Adipocyte (in vitro differentiated cells): ENCODE measurements around the gene COG1.

Experiments used
- DNase-seq: peaks from one replicate; pipeline ENCODE4 v3.0.0-alpha.2; 2015; ENCODE audit warnings: low read depth
- H3K27me3 ChIP-seq: replicated peaks from 2 replicates; pipeline ENCODE4 v1.7.0; 2013; ENCODE audit warnings: mild to moderate bottlenecking, low read length, moderate library complexity; ENCODE audit not compliant: control insufficient read depth, insufficient read depth
- H3K36me3 ChIP-seq: 2 replicates; pipeline ENCODE4 v1.7.0; 2013; ENCODE audit warnings: low read length, mild to moderate bottlenecking, moderate library complexity; ENCODE audit not compliant: control insufficient read depth, insufficient read depth, severe bottlenecking
- H3K4me1 ChIP-seq: 2 replicates; pipeline ENCODE4 v1.7.0; 2013; ENCODE audit warnings: mild to moderate bottlenecking, low read length, moderate library complexity; ENCODE audit not compliant: control insufficient read depth, insufficient read depth
- H3K4me3 ChIP-seq: 2 replicates; pipeline ENCODE4 v1.7.0; 2013; ENCODE audit warnings: mild to moderate bottlenecking, low read length, moderate library complexity
- H3K9ac ChIP-seq: 2 replicates; pipeline ENCODE4 v1.7.0; 2013; ENCODE audit warnings: mild to moderate bottlenecking, low read length, moderate library complexity
- H3K9me3 ChIP-seq: 2 replicates; pipeline ENCODE4 v1.7.0; 2013; ENCODE audit warnings: mild to moderate bottlenecking, low read length, moderate library complexity; ENCODE audit not compliant: control insufficient read depth

COG1 gene

DNA sequence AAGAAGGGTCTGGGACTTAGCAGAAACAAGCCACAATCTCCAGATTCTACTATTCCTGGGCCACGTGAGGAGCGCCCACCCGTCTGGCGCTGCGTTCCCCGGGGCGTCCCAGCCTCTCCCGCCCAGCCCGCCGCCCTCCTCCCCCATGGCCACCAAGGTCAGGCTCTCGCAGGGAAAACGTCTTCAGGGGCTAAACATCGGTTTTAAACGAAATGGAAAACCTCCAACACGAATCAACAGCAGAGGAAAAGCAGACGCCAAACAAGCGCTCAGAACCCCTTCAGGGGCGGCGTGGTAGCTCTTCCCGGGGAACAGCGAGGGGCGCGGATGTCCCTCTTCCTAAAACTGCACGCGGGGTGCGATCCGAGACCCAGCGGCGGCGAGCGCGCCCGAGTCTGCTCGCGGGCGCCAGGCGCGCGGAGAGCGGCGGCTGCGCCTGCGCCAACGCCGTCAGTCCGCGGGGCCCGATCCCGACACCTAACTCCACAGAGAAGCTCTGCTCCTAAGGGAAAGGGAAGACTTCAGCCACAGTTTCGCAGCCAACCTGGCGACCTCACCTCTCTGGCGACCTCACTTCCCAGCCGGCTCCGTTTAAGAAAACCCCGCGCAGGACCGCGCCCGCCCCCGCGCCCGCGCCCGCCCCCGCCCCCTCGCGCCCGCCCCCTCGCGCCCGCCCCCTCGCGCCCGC, 505 bp upstream of the COG1 start:
- Histone ChIP-seq H3K27me3 (no peaks in the 10 kb centered on the region), H3K4me3 (peak overlapping the region; percentile 85), H3K9me3 (no peaks in the 10 kb centered on the region), H3K9ac (peak overlapping the region; percentile 76), H3K4me1 (peaks cover 25% of the 10 kb centered on the region), H3K36me3 (peaks cover 8% of the 10 kb centered on the region)
- DNase-seq = peak; percentile 90

DNA sequence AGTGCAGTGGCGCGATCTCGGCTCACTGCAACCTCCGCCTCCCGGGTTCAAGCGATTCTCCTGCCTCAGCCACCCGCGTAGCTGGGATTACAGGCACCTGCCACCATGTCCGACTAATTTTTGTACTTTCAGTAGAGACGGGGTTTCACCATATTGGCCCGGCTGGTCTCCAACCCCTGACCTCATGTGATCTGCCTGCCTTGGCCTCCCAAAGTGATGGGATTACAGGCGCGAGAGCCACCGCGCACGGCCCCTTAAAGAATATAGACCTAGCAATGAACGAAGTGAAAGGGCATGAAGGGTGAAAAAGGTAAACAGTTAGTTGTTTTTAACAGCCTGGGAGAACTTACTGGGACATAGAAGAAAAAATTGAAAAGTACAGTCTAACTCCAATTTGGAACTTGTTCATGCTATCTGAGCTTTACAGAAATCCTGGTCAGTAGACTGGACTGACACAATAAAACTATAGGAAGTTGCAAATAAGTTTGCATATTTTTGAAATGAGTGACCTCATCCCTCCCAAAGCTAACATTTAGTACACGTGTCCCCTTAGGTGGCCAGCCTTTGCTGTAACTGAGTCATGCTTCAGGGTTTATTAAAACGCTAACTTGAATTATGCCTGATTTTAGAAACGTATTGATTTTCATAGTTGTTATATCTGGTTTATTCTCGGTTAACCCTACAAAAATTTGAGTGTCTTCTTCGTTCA, 1.8 kb downstream of the COG1 start:
- peaks cover 22% of the 10 kb centered on the region for H3K4me1 ChIP-seq
- H3K36me3 ChIP-seq = peaks cover 32% of the 10 kb centered on the region
- no peaks in the 10 kb centered on the region for H3K27me3 ChIP-seq
- peak; percentile 69 for DNase-seq
- peak overlapping the region; percentile 26 for H3K9ac ChIP-seq
- H3K9me3 ChIP-seq = no peaks in the 10 kb centered on the region
- H3K4me3 ChIP-seq = no peak overlapping the region

DNA sequence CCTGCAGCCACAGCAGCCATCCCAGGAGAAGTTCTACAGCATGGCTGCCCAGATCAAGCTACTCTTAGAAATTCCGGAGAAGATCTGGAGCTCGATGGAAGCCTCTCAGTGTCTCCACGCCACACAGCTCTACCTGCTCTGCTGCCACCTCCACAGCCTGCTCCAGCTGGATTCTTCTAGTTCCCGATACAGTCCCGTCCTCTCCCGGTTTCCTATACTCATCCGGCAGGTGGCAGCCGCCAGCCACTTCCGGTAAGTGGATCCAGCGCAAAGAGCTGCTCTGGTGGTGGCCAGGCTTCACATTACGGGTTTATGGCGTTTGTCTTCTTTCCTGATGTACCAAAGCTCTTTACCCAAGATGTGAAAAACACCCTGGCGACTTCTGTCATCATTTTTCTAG, 3.6 kb downstream of the COG1 start:
- Histone ChIP-seq H3K4me3 (no peak overlapping the region), H3K27me3 (no peaks in the 10 kb centered on the region), H3K9ac (no peak overlapping the region), H3K4me1 (peaks cover 22% of the 10 kb centered on the region), H3K9me3 (no peaks in the 10 kb centered on the region), H3K36me3 (peaks cover 50% of the 10 kb centered on the region)
- peak; percentile 43 for DNase-seq

DNA sequence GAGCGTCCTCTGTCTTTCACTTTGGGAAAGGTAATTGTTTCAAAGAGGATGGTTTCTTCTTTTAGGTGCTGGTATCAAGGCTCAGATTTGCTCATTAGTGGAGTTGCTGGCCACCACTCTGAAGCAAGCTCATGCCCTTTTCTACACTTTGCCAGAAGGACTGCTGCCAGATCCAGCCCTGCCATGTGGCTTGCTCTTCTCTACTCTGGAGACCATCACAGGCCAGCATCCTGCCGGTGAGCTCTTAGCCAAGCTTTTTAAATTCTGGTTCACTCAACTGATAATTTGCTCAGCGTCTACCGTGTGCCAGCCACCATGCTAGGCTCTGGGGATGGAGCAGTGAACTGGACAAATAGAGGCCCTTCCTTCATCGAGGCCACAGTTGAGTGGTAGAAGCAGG, 4.3 kb downstream of the COG1 start:
- Histone ChIP-seq H3K27me3 (no peaks in the 10 kb centered on the region), H3K36me3 (peaks cover 54% of the 10 kb centered on the region), H3K4me1 (peaks cover 17% of the 10 kb centered on the region), H3K4me3 (no peak overlapping the region), H3K9ac (no peak overlapping the region), H3K9me3 (no peaks in the 10 kb centered on the region)
- no peak for DNase-seq

DNA sequence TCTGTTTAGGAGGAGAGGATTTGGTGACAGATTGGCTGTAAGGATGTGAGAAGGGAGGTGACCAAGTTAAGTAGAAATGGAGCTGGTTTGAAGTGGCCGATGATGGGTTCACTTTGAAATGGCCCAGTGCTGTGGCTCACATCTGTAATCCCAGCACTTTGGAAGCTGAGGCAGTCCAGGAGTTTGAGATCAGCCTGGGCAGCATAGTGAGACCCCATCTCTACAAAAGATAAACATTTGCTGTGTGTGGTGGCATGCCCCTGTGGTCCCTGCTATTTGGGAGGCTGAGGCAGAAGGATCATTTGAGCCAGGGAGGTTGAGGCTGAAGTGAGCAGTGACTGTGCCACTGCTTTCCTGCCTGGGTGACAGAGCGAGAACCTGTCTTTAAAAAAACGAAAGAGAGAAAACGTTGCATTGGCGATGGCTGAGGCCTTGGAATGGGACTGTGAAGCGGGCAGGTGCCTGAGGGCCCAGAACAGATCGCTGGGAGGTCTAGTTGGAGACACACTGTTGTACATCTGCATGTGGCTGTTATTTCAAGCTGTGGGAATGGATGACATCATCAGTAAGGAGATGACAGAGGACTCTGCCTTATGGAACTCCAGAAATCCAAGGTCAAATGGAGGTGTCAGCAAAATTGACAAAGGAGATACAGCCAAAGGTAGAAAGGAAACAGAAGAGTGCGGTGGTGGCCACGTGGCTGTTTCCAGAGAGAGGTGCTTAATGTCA, 5.5 kb downstream of the COG1 start:
- no peak for DNase-seq
- H3K36me3 ChIP-seq = peaks cover 66% of the 10 kb centered on the region

DNA sequence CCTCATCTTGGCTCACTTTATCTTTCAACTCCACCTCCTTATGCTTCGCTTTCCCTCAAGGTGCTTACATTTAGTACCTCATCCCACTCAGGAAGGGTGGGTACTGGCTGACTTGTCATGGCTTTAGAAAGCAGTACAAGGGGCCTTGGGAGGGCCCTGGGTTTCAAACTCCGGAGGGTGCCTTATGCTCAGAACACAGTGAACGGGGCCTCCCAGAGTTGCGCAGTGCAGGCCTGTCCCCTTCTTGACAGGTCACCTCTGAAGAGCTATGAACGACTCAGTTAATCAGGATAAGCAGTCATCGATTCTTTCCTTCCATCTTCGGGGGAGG, 6.0 kb downstream of the COG1 start:
- Histone ChIP-seq H3K9me3 (no peaks in the 10 kb centered on the region), H3K36me3 (peaks cover 71% of the 10 kb centered on the region), H3K27me3 (no peaks in the 10 kb centered on the region), H3K4me3 (no peak overlapping the region), H3K4me1 (peaks cover 17% of the 10 kb centered on the region), H3K9ac (no peak overlapping the region)
- DNase-seq = no peak

More for the DNA sequence above, 5.5 kb downstream of the COG1 start:
- H3K27me3 ChIP-seq = no peaks in the 10 kb centered on the region
- peaks cover 19% of the 10 kb centered on the region for H3K4me1 ChIP-seq
- H3K9me3 ChIP-seq = no peaks in the 10 kb centered on the region
- no peak overlapping the region for H3K9ac ChIP-seq
- H3K4me3 ChIP-seq = no peak overlapping the region

DNA sequence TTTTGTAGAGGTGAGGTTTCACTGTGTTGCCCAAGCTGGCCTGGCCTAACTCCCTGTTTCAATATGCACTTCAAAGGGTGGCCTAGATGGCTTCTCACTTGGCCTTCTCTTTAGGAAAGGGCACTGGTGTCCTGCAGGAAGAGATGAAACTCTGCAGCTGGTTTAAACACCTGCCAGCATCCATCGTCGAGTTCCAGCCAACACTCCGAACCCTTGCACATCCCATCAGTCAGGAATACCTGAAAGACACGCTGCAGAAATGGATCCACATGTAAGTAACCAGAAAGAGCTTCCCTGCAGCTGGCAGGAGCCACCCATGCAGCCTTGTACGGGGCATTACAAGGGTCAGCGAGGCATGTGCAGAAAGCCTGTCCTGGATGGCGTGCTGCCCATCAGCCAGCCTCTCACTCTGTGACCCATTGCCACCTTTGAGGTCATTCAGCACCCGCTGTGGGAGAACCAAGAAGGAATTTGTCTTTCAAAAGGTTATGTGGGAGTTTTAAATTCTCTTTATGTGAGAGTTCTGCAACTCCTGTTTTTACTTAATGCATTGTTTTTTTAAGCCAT, 7.0 kb downstream of the COG1 start:
- no peak for DNase-seq
- H3K36me3 ChIP-seq = peaks cover 80% of the 10 kb centered on the region

DNA sequence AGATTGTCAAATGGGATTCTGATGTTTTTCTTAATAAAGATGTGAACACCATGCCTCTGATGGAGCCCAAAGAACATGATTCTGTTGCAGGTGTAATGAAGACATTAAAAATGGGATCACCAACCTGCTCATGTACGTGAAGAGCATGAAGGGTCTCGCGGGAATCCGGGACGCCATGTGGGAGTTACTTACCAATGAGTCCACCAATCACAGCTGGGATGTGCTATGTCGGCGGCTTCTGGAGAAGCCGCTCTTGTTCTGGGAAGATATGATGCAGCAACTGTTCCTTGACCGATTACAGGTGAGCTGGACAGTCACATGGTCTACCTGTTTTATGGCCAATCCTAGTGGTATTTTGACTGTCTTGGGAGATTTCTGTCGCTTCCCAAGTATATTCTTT, 7.6 kb downstream of the COG1 start:
- H3K27me3 ChIP-seq = no peaks in the 10 kb centered on the region
- H3K9me3 ChIP-seq = no peaks in the 10 kb centered on the region
- DNase-seq = no peak
- H3K9ac ChIP-seq = no peak overlapping the region
- peaks cover 11% of the 10 kb centered on the region for H3K4me1 ChIP-seq
- H3K4me3 ChIP-seq = no peak overlapping the region
- peaks cover 86% of the 10 kb centered on the region for H3K36me3 ChIP-seq

More for the DNA sequence above, 7.0 kb downstream of the COG1 start:
- Histone ChIP-seq H3K4me3 (no peak overlapping the region), H3K27me3 (no peaks in the 10 kb centered on the region), H3K4me1 (peaks cover 12% of the 10 kb centered on the region), H3K9ac (no peak overlapping the region), H3K9me3 (no peaks in the 10 kb centered on the region)

DNA sequence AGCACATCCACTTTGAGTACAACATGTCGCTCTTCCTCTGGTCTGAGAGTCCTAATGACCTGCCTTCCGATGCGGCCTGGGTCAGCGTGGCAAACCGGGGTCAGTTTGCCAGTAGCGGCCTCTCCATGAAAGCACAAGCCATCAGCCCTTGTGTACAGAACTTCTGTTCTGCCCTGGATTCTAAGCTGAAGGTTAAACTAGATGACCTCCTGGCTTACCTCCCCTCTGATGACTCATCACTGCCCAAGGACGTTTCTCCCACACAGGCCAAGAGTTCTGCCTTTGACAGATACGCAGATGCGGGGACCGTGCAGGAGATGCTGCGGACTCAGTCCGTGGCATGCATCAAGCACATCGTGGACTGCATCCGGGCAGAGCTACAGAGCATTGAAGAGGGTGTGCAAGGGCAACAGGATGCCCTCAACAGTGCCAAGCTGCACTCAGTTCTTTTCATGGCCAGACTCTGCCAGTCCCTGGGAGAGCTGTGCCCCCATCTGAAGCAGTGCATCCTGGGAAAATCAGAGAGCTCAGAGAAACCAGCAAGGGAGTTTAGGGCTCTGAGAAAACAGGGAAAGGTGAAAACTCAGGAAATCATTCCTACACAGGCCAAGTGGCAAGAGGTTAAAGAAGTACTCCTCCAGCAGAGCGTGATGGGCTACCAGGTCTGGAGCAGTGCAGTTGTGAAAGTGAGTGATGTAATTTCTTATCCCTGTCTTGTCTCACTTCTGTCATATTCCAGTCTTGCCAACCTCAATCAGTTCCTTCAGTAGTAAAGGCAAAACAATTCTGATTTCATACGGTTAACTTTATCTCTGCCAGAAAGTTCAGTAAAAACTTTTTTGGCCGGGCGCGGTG, 8.6 kb downstream of the COG1 start:
- Histone ChIP-seq H3K36me3 (peaks cover 96% of the 10 kb centered on the region), H3K4me1 (peaks cover 4% of the 10 kb centered on the region), H3K9ac (no peak overlapping the region), H3K4me3 (no peak overlapping the region), H3K27me3 (no peaks in the 10 kb centered on the region), H3K9me3 (no peaks in the 10 kb centered on the region)
- DNase-seq = no peak

DNA sequence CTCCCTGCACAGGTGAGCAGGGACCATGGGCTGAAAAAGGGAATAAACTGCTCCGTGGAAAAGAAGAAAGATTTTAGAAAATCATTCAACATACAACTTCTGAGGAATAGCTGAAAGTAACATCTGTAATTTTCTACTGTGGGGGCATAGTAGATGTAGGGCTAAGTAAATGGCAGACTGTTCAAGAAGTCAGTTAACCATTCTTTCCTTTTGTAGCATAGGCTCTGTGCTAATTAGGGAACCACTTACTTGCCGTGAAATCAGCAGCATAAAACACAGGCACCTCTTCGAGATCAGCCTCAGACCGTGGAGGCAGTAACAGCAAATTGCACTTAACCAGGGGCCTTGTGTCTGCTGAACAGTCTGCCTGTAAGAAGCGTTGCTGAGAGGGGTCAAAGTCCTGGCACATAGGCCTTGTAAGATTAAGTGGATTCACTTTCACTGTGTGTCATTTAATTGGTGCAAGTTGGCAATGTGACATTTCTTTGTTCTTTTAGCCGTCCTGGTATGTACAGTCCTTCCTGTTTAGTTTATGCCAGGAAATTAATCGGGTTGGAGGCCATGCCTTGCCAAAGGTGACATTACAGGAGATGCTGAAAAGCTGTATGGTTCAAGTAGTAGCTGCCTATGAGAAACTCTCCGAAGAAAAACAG, 10.4 kb downstream of the COG1 start:
- Histone ChIP-seq H3K9ac (peak overlapping the region; percentile 7), H3K9me3 (no peaks in the 10 kb centered on the region), H3K36me3 (peaks cover 95% of the 10 kb centered on the region), H3K27me3 (no peaks in the 10 kb centered on the region), H3K4me3 (no peak overlapping the region), H3K4me1 (peaks cover 9% of the 10 kb centered on the region)
- no peak for DNase-seq
